HEK293 (cell line): ENCODE data around the gene CYB5R4.

Source experiments
- CTCF ChIA-PET: fragments of 350-600 bp; formaldehyde crosslinking; extraction: SDS; loops from one replicate; lab custom pipeline; 2021; ENCODE audit warnings: antibody characterized with exemption; lab: Yijun Ruan, JAX
- POLR2A ChIA-PET: fragments of 300-600 bp; formaldehyde crosslinking; extraction: SDS; loops from one replicate; lab custom pipeline; 2020; ENCODE audit warnings: antibody characterized with exemption, inconsistent platforms; lab: Yijun Ruan, JAX
- H3K27ac ChIP-seq: fragments of 200-500 bp; sonication (Bioruptor generic); 2 replicates; pipeline ENCODE4 v1.5.1; 2014; ENCODE audit warnings: low read depth, low read length, control low read depth, inconsistent platforms; ENCODE audit errors: extremely low read depth
- H3K36me3 ChIP-seq, 2 experiments: fragments of 200-500 bp in 1 of 2; sonication (Bioruptor generic) in 1 of 2; 1 replicate in 1 of 2; 2 replicates in 1 of 2; pipeline ENCODE4 v1.5.1; 2014 to 2017; ENCODE audit warnings: inconsistent platforms in 2 of 2, low read length in 2 of 2; ENCODE audit not compliant: control insufficient read depth in 2 of 2, insufficient read depth in 1 of 2
- H3K4me1 ChIP-seq: fragments of 200-500 bp; sonication (Bioruptor generic); 2 replicates; pipeline ENCODE4 v1.5.1; 2014; ENCODE audit warnings: mild to moderate bottlenecking, low read length, inconsistent platforms; ENCODE audit not compliant: control insufficient read depth, insufficient read depth
- H3K4me3 ChIP-seq: 2 replicates; pipeline ENCODE4 v1.5.1; 2011; ENCODE audit warnings: low read depth, mild to moderate bottlenecking, control low read depth, low read length, moderate library complexity
- H3K9me3 ChIP-seq: fragments of 200-500 bp; sonication (Bioruptor generic); 2 replicates; pipeline ENCODE4 v1.5.1; 2014; ENCODE audit warnings: low read depth, low read length, inconsistent platforms; ENCODE audit not compliant: control insufficient read depth, insufficient read depth
- EGR2 ChIP-seq: fragments of 450-650 bp; formaldehyde crosslinking; IDR thresholded peaks from 2 replicates; pipeline ENCODE4 v1.5.1; 2016; ENCODE audit warnings: low read depth, missing biosample characterization, missing genetic modification characterization
- HOXA7 ChIP-seq: sonication (generic); formaldehyde crosslinking; IDR thresholded peaks from 2 replicates; pipeline ENCODE4 v1.8.1; 2022; ENCODE audit warnings: missing genetic modification reagents, borderline replicate concordance
- ZFP3 ChIP-seq: fragments of 450-650 bp; formaldehyde crosslinking; IDR thresholded peaks from 2 replicates; pipeline ENCODE4 v1.5.1; 2016; ENCODE audit warnings: low read depth, missing biosample characterization, missing genetic modification characterization
- ZIC2 ChIP-seq: fragments of 450-650 bp; formaldehyde crosslinking; IDR thresholded peaks from 2 replicates; pipeline ENCODE4 v1.5.1; 2016; ENCODE audit warnings: missing biosample characterization, missing genetic modification characterization
- ZNF184 ChIP-seq: fragments of 450-650 bp; IDR thresholded peaks from 2 replicates; pipeline ENCODE4 v1.5.1; 2018; ENCODE audit warnings: missing biosample characterization, mild to moderate bottlenecking, missing genetic modification characterization
- ZNF211 ChIP-seq: fragments of 450-650 bp; formaldehyde crosslinking; IDR thresholded peaks from 2 replicates; pipeline ENCODE4 v1.5.1; 2016; ENCODE audit warnings: low read depth, missing biosample characterization, missing genetic modification characterization
- ZNF223 ChIP-seq: fragments of 450-650 bp; formaldehyde crosslinking; IDR thresholded peaks from 2 replicates; pipeline ENCODE4 v1.5.1; 2016; ENCODE audit warnings: missing biosample characterization, missing genetic modification characterization
- ZNF23 ChIP-seq: fragments of 450-650 bp; formaldehyde crosslinking; IDR thresholded peaks from 2 replicates; pipeline ENCODE4 v1.5.1; 2016; ENCODE audit warnings: missing biosample characterization, missing genetic modification characterization, borderline replicate concordance
- ZNF324 ChIP-seq: fragments of 450-650 bp; formaldehyde crosslinking; IDR thresholded peaks from 2 replicates; pipeline ENCODE4 v1.5.1; 2016; ENCODE audit warnings: missing biosample characterization, missing genetic modification characterization
- ZNF473 ChIP-seq: fragments of 450-650 bp; formaldehyde crosslinking; IDR thresholded peaks from 2 replicates; pipeline ENCODE4 v1.5.1; 2017; ENCODE audit warnings: missing biosample characterization, missing genetic modification characterization
- ZNF701 ChIP-seq: fragments of 450-650 bp; formaldehyde crosslinking; IDR thresholded peaks from 2 replicates; pipeline ENCODE4 v1.5.1; 2016; ENCODE audit warnings: missing biosample characterization, missing genetic modification characterization
- ZNF792 ChIP-seq: fragments of 450-650 bp; formaldehyde crosslinking; IDR thresholded peaks from 2 replicates; pipeline ENCODE4 v1.5.1; 2016; ENCODE audit warnings: missing biosample characterization, missing genetic modification characterization
- TF ChIP-seq, protein P1 (sequence below): fragments of 450-650 bp; IDR thresholded peaks from 2 replicates; pipeline ENCODE4 v1.5.1; 2018; ENCODE audit warnings: missing biosample characterization, mild to moderate bottlenecking, missing genetic modification characterization
- TF ChIP-seq, protein P2 (sequence below): fragments of 450-650 bp; formaldehyde crosslinking; IDR thresholded peaks from 2 replicates; pipeline ENCODE4 v1.5.1; 2016; ENCODE audit warnings: missing biosample characterization, missing genetic modification characterization
- TF ChIP-seq, protein P3 (sequence below): fragments of 450-650 bp; formaldehyde crosslinking; IDR thresholded peaks from 2 replicates; pipeline ENCODE4 v1.5.1; 2016; ENCODE audit warnings: missing biosample characterization, missing genetic modification characterization
- TF ChIP-seq, protein P4 (sequence below): fragments of 450-650 bp; formaldehyde crosslinking; optimal IDR thresholded peaks from 2 replicates; pipeline ENCODE3; 2016; ENCODE audit warnings: missing biosample characterization, mild to moderate bottlenecking, missing genetic modification characterization
- TF ChIP-seq, protein P5 (sequence below): fragments of 450-650 bp; formaldehyde crosslinking; IDR thresholded peaks from 2 replicates; pipeline ENCODE4 v1.5.1; 2016; ENCODE audit warnings: missing biosample characterization, missing genetic modification characterization
- TF ChIP-seq, protein P6 (sequence below): fragments of 450-650 bp; formaldehyde crosslinking; IDR thresholded peaks from 2 replicates; pipeline ENCODE4 v1.5.1; 2016; ENCODE audit warnings: missing biosample characterization, missing genetic modification characterization

Gene CYB5R4

DNA sequence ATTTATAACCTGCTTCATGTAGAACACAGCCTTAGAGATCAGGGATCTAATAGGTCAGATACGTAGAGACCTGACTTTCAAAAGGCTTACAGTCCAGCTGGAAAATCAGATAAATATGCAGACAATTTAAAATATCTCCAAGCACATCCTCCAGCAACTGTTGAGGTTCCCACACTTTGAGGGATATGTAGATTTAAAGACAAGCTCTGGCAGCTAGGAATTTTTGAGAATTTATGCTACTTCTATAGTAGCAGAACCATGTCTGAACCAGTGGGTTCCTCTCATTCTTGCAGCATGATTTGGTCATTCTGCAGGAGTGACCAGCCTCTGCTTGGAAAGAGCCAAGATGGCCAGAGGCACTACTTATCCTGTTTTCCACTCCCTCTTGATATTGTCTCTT, 60.5 kb downstream of the CYB5R4 start:
- TF ChIP-seq, protein P1, sequence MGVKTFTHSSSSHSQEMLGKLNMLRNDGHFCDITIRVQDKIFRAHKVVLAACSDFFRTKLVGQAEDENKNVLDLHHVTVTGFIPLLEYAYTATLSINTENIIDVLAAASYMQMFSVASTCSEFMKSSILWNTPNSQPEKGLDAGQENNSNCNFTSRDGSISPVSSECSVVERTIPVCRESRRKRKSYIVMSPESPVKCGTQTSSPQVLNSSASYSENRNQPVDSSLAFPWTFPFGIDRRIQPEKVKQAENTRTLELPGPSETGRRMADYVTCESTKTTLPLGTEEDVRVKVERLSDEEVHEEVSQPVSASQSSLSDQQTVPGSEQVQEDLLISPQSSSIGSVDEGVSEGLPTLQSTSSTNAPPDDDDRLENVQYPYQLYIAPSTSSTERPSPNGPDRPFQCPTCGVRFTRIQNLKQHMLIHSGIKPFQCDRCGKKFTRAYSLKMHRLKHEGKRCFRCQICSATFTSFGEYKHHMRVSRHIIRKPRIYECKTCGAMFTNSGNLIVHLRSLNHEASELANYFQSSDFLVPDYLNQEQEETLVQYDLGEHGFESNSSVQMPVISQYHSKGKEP (tag by site-specific recombination): no peak
- TF ChIP-seq HOXA7 (CRISPR knock-in tag) (no peak), EGR2 (tag by site-specific recombination) (no peak), ZNF223 (tag by site-specific recombination) (no peak), ZIC2 (tag by site-specific recombination) (no peak), ZNF211 (tag by site-specific recombination) (no peak), ZNF473 (no peak)
- TF ChIP-seq, protein P2, sequence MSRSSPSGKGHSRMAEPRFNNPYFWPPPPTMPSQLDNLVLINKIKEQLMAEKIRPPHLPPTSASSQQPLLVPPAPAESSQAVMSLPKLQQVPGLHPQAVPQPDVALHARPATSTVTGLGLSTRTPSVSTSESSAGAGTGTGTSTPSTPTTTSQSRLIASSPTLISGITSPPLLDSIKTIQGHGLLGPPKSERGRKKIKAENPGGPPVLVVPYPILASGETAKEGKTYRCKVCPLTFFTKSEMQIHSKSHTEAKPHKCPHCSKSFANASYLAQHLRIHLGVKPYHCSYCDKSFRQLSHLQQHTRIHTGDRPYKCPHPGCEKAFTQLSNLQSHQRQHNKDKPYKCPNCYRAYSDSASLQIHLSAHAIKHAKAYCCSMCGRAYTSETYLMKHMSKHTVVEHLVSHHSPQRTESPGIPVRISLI (tag by site-specific recombination): no peak
- TF ChIP-seq, protein P3, sequence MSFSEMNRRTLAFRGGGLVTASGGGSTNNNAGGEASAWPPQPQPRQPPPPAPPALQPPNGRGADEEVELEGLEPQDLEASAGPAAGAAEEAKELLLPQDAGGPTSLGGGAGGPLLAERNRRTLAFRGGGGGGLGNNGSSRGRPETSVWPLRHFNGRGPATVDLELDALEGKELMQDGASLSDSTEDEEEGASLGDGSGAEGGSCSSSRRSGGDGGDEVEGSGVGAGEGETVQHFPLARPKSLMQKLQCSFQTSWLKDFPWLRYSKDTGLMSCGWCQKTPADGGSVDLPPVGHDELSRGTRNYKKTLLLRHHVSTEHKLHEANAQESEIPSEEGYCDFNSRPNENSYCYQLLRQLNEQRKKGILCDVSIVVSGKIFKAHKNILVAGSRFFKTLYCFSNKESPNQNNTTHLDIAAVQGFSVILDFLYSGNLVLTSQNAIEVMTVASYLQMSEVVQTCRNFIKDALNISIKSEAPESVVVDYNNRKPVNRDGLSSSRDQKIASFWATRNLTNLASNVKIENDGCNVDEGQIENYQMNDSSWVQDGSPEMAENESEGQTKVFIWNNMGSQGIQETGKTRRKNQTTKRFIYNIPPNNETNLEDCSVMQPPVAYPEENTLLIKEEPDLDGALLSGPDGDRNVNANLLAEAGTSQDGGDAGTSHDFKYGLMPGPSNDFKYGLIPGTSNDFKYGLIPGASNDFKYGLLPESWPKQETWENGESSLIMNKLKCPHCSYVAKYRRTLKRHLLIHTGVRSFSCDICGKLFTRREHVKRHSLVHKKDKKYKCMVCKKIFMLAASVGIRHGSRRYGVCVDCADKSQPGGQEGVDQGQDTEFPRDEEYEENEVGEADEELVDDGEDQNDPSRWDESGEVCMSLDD (tag by site-specific recombination): no peak
- no peak overlapping the region for H3K27ac ChIP-seq
- ChIA-PET POLR2A (no interaction called here), CTCF (interaction anchor here (0.6 kb wide), 1 partner anchor 10 kb away, joined by 4 read pairs; no protein-coding TSS in a partner anchor)
- H3K36me3 ChIP-seq: peaks cover 0 to 4% of the 10 kb centered on the region in 2 experiments; a peak in 1 of 3 replicates
- H3K4me1 ChIP-seq: no peaks in the 10 kb centered on the region
- no peak overlapping the region for H3K4me3 ChIP-seq
- H3K9me3 ChIP-seq: no peaks in the 10 kb centered on the region

DNA sequence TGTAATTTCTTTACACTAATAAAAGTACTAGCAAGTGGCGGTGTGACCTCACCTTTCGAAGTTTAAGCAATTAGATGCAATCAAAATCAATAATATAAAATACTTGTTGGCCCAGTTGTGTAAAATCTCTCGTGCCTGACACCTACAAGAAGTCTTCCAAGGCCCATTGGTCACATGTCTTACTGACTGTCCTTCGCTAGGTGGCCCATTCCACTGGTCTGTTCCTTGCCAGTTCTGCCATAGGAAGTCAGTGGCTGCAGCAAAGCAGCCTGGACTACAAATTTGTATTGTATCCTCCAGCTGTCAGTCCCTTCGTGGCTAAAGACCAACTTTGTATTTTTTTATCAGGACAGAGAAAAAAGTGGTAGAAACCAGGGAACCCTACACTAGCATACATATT, 61.8 kb downstream of the CYB5R4 start:
- TF ChIP-seq ZNF324: no peak
- TF ChIP-seq ZNF184: no peak
- TF ChIP-seq ZNF23: no peak
- TF ChIP-seq ZNF792 (tag by site-specific recombination): no peak
- TF ChIP-seq, protein P4, sequence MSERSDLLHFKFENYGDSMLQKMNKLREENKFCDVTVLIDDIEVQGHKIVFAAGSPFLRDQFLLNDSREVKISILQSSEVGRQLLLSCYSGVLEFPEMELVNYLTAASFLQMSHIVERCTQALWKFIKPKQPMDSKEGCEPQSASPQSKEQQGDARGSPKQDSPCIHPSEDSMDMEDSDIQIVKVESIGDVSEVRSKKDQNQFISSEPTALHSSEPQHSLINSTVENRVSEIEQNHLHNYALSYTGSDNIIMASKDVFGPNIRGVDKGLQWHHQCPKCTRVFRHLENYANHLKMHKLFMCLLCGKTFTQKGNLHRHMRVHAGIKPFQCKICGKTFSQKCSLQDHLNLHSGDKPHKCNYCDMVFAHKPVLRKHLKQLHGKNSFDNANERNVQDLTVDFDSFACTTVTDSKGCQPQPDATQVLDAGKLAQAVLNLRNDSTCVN (tag by site-specific recombination): no peak
- TF ChIP-seq, protein P5, sequence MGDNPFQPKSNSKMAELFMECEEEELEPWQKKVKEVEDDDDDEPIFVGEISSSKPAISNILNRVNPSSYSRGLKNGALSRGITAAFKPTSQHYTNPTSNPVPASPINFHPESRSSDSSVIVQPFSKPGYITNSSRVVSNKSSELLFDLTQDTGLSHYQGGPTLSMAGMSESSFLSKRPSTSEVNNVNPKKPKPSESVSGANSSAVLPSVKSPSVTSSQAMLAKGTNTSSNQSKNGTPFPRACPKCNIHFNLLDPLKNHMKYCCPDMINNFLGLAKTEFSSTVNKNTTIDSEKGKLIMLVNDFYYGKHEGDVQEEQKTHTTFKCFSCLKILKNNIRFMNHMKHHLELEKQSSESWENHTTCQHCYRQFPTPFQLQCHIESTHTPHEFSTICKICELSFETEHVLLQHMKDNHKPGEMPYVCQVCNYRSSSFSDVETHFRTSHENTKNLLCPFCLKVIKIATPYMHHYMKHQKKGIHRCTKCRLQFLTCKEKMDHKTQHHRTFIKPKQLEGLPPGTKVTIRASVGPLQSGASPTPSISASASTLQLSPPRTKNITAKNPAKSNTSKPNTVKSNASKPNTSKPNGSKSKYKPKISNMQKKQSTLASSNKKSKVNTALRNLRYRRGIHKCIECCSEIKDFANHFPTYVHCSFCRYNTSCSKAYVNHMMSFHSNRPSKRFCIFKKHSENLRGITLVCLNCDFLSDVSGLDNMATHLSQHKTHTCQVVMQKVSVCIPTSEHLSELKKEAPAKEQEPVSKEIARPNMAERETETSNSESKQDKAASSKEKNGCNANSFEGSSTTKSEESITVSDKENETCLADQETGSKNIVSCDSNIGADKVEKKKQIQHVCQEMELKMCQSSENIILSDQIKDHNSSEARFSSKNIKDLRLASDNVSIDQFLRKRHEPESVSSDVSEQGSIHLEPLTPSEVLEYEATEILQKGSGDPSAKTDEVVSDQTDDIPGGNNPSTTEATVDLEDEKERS (tag by site-specific recombination): no peak
- TF ChIP-seq, protein P6, sequence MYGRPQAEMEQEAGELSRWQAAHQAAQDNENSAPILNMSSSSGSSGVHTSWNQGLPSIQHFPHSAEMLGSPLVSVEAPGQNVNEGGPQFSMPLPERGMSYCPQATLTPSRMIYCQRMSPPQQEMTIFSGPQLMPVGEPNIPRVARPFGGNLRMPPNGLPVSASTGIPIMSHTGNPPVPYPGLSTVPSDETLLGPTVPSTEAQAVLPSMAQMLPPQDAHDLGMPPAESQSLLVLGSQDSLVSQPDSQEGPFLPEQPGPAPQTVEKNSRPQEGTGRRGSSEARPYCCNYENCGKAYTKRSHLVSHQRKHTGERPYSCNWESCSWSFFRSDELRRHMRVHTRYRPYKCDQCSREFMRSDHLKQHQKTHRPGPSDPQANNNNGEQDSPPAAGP (tag by site-specific recombination): no peak
- no peak for TF ChIP-seq ZFP3
- no peak for TF ChIP-seq ZNF701
- CTCF ChIA-PET: no interaction called here
- Histone ChIP-seq H3K4me1 (no peaks in the 10 kb centered on the region), H3K4me3 (no peak overlapping the region), H3K36me3 (peaks cover 0 to 9% of the 10 kb centered on the region in 2 experiments; a peak in 1 of 3 replicates), H3K27ac (no peak overlapping the region), H3K9me3 (no peaks in the 10 kb centered on the region)
- POLR2A ChIA-PET: no interaction called here
